ENCODE measurements around the gene KCNK13. TPM values are rescaled to one million over a fixed set of nuclear protein-coding genes. Genes with fewer than 3 reads are reported as not detected.

KCNK13 gene
- total RNA-seq, 1 donor = not detected

DNA sequence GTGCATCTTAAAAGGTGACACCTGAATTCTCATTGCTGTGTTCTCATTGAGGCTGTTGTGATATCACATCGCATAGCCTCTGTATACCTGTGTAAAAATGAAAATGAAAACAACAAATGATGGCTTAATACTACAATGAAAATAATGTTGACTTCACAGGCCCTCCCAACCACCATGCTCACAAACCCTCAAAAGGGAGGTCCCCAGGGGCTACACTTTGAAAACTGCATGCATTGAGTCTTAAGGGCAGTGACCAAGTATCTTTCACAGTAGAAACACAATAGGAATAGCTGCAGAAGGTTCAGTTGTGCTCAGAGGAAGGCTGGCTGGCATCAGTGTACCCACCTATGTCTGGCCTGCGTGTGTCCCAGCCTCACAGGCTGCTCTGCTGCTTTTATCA lies 27.6 kb upstream of the KCNK13 start:
- H3K4me3 ChIP-seq (ENCODE audit: low read depth, low read length) = no peak overlapping the region
- TF ChIP-seq, protein P1, sequence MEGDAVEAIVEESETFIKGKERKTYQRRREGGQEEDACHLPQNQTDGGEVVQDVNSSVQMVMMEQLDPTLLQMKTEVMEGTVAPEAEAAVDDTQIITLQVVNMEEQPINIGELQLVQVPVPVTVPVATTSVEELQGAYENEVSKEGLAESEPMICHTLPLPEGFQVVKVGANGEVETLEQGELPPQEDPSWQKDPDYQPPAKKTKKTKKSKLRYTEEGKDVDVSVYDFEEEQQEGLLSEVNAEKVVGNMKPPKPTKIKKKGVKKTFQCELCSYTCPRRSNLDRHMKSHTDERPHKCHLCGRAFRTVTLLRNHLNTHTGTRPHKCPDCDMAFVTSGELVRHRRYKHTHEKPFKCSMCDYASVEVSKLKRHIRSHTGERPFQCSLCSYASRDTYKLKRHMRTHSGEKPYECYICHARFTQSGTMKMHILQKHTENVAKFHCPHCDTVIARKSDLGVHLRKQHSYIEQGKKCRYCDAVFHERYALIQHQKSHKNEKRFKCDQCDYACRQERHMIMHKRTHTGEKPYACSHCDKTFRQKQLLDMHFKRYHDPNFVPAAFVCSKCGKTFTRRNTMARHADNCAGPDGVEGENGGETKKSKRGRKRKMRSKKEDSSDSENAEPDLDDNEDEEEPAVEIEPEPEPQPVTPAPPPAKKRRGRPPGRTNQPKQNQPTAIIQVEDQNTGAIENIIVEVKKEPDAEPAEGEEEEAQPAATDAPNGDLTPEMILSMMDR (IDR thresholded peaks at IDR 0.05; ENCODE audit: insufficient read depth, low read depth, low read length) = no peak
- no peak for DNase-seq (ENCODE audit: low read depth)

DNA sequence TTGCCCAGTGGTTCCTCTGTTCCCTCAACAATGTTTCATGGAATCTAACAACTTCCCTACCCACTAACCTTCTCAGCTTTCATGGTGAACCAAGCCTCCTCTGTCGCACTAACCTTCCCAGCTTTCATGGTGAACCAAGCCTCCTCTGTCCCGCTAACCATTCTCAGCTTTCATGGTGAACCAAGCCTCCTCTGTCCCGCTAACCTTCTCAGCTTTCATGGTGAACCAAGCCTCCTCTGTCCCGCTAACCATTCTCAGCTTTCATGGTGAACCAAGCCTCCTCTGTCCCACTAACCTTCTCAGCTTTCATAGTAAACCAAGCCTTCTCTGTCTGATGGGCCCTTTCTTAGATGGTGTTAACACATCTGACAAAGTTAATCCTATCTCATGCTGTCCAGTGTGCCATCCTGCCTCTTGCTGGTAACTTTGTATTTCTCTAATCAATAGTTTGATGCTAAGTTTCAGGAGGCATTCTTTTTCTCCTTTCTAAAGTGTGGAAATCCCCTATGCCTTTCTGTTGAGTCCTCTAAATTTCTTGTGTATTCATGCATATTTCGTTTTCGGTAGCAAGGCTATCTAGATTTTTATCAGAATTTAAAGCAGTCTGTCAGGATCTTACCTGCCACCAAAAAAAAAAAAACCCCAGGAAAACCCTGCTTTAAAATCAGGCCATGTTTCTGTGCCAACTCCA lies 26.8 kb upstream of the KCNK13 start:
- H3K4me3 ChIP-seq (ENCODE audit: low read depth, low read length) = no peak overlapping the region
- DNase-seq (ENCODE audit: low read depth) = no peak
- TF ChIP-seq, protein P1 (IDR thresholded peaks at IDR 0.05; ENCODE audit: insufficient read depth, low read depth, low read length) = no peak

DNA sequence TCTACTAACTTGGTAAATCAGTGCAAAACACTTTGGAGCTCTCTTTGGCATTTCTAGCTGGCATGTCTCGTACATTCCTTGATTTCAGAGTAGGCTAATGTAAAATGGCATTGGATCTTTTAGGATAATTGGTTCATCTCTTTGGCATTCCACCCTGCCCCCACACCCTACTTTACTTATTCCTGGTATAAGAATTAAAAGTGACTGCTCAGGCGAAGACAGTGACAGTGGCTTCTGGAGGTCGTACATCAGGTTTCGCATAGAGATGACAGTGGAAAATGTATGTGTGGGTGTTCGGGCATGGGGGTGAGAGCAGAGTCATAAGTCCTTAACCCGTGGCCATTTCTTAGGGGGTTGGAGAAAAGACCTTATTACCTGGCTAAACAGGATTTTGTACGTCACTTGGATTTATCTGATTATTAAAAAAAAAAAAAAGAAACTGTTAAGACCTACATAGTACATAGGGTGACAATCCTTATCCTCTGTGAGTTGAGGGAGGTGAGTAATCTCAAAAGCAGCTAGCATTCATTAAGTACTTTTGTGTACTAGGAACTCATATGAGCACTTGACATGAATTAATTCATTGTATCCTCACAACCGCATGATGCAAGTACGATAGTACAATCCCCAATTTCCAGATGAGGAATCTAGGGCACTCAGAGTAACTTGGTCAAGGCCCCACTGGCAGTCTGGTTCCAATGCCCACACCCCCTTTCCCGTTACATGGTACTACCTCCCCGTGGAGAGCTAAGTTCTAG lies 22.4 kb upstream of the KCNK13 start:
- no peak for DNase-seq (ENCODE audit: low read depth)
- TF ChIP-seq, protein P1 (IDR thresholded peaks at IDR 0.05; ENCODE audit: insufficient read depth, low read depth, low read length) = no peak
- H3K4me3 ChIP-seq (ENCODE audit: low read depth, low read length) = no peak overlapping the region

DNA sequence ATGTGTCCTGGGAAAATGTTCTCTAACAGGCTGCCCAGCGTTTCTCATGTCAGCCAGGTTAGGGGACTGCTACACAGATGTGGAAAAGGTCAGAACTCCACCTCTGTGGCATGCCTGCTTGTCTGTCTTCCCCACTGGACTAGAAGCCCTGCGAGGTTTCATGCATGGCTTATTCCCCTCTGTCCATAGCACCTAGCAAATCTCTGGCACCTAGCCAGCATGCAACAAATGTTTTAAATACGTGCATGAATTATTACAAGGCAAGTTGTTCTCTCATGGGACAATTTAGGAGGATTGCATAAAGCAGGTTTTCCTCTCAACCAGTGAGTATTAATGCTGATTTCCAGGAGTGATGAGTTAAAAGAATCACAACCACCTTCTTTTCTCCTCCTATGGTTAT lies 21.4 kb upstream of the KCNK13 start:
- no peak for DNase-seq (ENCODE audit: low read depth)
- TF ChIP-seq, protein P1 (IDR thresholded peaks at IDR 0.05; ENCODE audit: insufficient read depth, low read depth, low read length) = no peak
- no peak overlapping the region for H3K4me3 ChIP-seq (ENCODE audit: low read depth, low read length)

DNA sequence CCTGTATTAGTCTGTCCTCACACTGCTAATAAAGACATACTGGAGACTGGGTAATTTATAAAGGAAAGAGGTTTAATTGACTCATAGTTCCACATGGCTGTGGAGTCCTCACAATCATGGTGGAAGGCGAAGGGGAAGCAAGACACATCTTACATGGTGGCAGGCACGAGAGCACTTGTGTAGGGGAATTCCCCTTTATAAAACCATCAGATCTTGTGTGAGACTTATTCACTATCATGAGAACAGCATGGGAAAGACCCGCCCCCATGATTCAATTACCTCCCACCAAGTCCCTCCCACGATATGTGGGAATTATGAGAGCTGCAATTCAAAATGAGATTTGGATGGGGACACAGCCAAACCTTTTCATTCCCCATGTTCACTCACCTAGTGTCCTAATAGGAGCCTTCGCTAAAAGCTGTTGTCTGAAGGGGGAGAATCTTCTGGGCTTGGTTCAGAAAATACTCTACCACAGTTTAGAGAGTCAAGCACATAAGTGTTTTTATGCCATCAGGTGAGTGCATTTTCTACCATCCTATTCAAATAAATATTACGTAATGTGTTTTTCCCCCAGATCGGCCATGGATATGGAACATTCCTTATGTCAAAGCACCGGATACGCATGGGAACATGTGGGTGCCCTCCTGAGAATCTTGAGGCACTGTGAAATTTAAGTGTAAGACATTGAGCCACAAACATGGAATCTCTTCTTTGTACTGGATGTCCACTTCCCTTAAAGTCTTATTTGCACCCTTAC lies 19.1 kb upstream of the KCNK13 start:
- no peak for DNase-seq (ENCODE audit: low read depth)
- TF ChIP-seq, protein P1 (IDR thresholded peaks at IDR 0.05; ENCODE audit: insufficient read depth, low read depth, low read length) = no peak
- no peak overlapping the region for H3K4me3 ChIP-seq (ENCODE audit: low read depth, low read length)

DNA sequence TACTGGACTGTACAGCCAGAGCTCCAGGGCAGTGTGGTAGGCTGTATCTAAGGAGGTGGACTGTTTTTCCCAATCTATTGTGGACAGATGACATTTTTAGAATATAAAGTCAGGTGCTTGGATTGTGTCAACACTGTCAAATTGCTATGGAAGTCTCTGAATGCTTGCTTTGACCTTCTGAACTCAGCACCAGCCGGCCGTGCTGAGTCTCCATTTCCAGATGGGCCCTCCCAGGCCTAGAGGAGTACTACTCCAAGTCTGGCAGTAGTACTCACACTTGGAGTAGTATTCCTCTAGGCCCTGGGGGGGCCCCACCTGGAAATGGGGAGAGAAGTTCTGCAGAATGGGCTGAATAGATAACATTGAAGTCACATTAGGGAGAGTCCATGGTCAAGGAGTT lies 16.2 kb upstream of the KCNK13 start:
- peak; percentile 26 for DNase-seq (ENCODE audit: low read depth)
- TF ChIP-seq, protein P1 (IDR thresholded peaks at IDR 0.05; ENCODE audit: insufficient read depth, low read depth, low read length) = no peak
- H3K4me3 ChIP-seq (ENCODE audit: low read depth, low read length) = no peak overlapping the region

Data from fibroblast of villous mesenchyme (primary cell).